GM10248 (cell line): Measurements from ENCODE around the gene NARF.

ENCODE experiments used
- CTCF ChIA-PET: fragments of 300-600 bp; sonication (Branson Sonifier 250); formaldehyde crosslinking; extraction: SDS; loops from one replicate; lab custom pipeline; 2021; ENCODE audit warnings: antibody characterized with exemption; lab: Yijun Ruan, JAX
- POLR2A ChIA-PET: fragments of 350-650 bp; sonication (Branson Sonifier 250); formaldehyde crosslinking; extraction: SDS; loops from one replicate; lab custom pipeline; 2020; ENCODE audit warnings: antibody characterized with exemption; lab: Yijun Ruan, JAX
- DNase-seq: peaks from one replicate; pipeline ENCODE4 v3.0.0; 2012; ENCODE audit errors: extremely low spot score
- CTCF ChIP-seq: IDR thresholded peaks from 2 replicates; pipeline ENCODE4 v1.5.1; 2012; ENCODE audit warnings: mild to moderate bottlenecking, low read depth; ENCODE audit errors: extremely low read depth, missing control alignments, control extremely low read depth

Gene NARF

GRCh38 chr17:82433560-82434215 lies 24.9 kb upstream of the NARF start:
- no peak for TF ChIP-seq CTCF
- no peak for DNase-seq
- ChIA-PET CTCF (no interaction called here), POLR2A (no interaction called here)

GRCh38 chr17:82434216-82434565 lies 24.4 kb upstream of the NARF start:
- no peak for DNase-seq
- CTCF ChIA-PET = interaction anchor here (0.9 kb wide), 1 partner anchor 8 kb away, joined by 3 read pairs; no protein-coding TSS in a partner anchor
- POLR2A ChIA-PET = no interaction called here
- no peak for TF ChIP-seq CTCF

GRCh38 chr17:82435103-82435502 lies 23.4 kb upstream of the NARF start:
- no peak for TF ChIP-seq CTCF
- ChIA-PET POLR2A (interaction anchor here (0.6 kb wide), 1 partner anchor 13 kb away, joined by 3 read pairs; no protein-coding TSS in a partner anchor), CTCF (interaction anchor here (0.9 to 1.5 kb wide), 2 partner anchors 9 to 10 kb away, joined by 3 to 4 read pairs; no protein-coding TSS in a partner anchor)
- no peak for DNase-seq

GRCh38 chr17:82435601-82436583 lies 22.6 kb upstream of the NARF start:
- CTCF ChIA-PET = interaction anchor here (0.9 to 1.5 kb wide), 2 partner anchors 11 to 84 kb away, joined by 3 to 4 read pairs; no protein-coding TSS in a partner anchor
- DNase-seq = no peak
- POLR2A ChIA-PET = no interaction called here
- TF ChIP-seq CTCF = no peak

GRCh38 chr17:82436601-82437324 lies 21.8 kb upstream of the NARF start:
- DNase-seq = no peak
- ChIA-PET CTCF (interaction anchor here (0.9 to 1.5 kb wide), 3 partner anchors 10 to 85 kb away, joined by 3 to 4 read pairs (median 3); no protein-coding TSS in a partner anchor), POLR2A (no interaction called here)
- no peak for TF ChIP-seq CTCF

GRCh38 chr17:82437325-82437668 lies 21.2 kb upstream of the NARF start:
- DNase-seq = no peak
- no peak for TF ChIP-seq CTCF
- ChIA-PET CTCF (interaction anchor here (1.4 kb wide), 1 partner anchor 10 kb away, joined by 3 read pairs; no protein-coding TSS in a partner anchor), POLR2A (no interaction called here)
